ENCODE results near the gene ATF3.
A peak's percentile ranks its signal among the peaks of the same experiment; 100 is the strongest.

ATF3 gene

GRCh38 chr1:212565571-212566305 lies 42.8 kb upstream of the ATF3 start:
- TF ChIP-seq CTCF (IDR thresholded peaks at IDR 0.05; ENCODE audit: extremely low read depth, insufficient read depth, missing control alignments) = no peak
- DNase-seq (ENCODE audit: low spot score) = no peak
- in situ Hi-C loops (cut with MboI; ENCODE audit: low pct_unique_long_range_greater_than_20kb, low sequenced_read_pairs, unreplicated experiment) = no loop called here

GRCh38 chr1:212566522-212567479 lies 41.8 kb upstream of the ATF3 start:
- in situ Hi-C loops (cut with MboI; ENCODE audit: low pct_unique_long_range_greater_than_20kb, low sequenced_read_pairs, unreplicated experiment) = no loop called here
- peak; percentile 89 for DNase-seq (ENCODE audit: low spot score)
- no peak for TF ChIP-seq CTCF (IDR thresholded peaks at IDR 0.05; ENCODE audit: extremely low read depth, insufficient read depth, missing control alignments)

GRCh38 chr1:212567638-212568037 lies 40.9 kb upstream of the ATF3 start:
- DNase-seq (ENCODE audit: low spot score) = no peak

GRCh38 chr1:212568978-212569537 lies 39.5 kb upstream of the ATF3 start:
- DNase-seq (ENCODE audit: low spot score) = no peak
- in situ Hi-C loops (cut with MboI; ENCODE audit: low pct_unique_long_range_greater_than_20kb, low sequenced_read_pairs, unreplicated experiment) = no loop called here
- no peak for TF ChIP-seq CTCF (IDR thresholded peaks at IDR 0.05; ENCODE audit: extremely low read depth, insufficient read depth, missing control alignments)

More at GRCh38 chr1:212567638-212568037, 40.9 kb upstream of the ATF3 start:
- no peak for TF ChIP-seq CTCF (IDR thresholded peaks at IDR 0.05; ENCODE audit: extremely low read depth, insufficient read depth, missing control alignments)
- in situ Hi-C loops (cut with MboI; ENCODE audit: low pct_unique_long_range_greater_than_20kb, low sequenced_read_pairs, unreplicated experiment) = no loop called here

- TF ChIP-seq CTCF (IDR thresholded peaks at IDR 0.05; ENCODE audit: extremely low read depth, insufficient read depth, missing control alignments) = no peak
- no peak for DNase-seq (ENCODE audit: low spot score)
- in situ Hi-C loops (cut with MboI; ENCODE audit: low pct_unique_long_range_greater_than_20kb, low sequenced_read_pairs, unreplicated experiment) = no loop called here
Observed at GRCh38 chr1:212574732-212575131, 33.8 kb upstream of the ATF3 start.

- DNase-seq (ENCODE audit: low spot score) = no peak
- in situ Hi-C loops (cut with MboI; ENCODE audit: low pct_unique_long_range_greater_than_20kb, low sequenced_read_pairs, unreplicated experiment) = no loop called here
Observed at GRCh38 chr1:212575333-212575732, 33.2 kb upstream of the ATF3 start.

More at GRCh38 chr1:212575333-212575732, 33.2 kb upstream of the ATF3 start:
- TF ChIP-seq CTCF (IDR thresholded peaks at IDR 0.05; ENCODE audit: extremely low read depth, insufficient read depth, missing control alignments) = no peak
